HUES6 (cell line): Measurements from ENCODE around the gene PHF20.
A peak's percentile ranks its signal among the peaks of the same experiment; 100 is the strongest.
"Not testable (repeated sequence)": the region's sequence is repeated elsewhere in the genome, so short reads cannot be mapped to it uniquely, and the experiment has no call there.

Experiments
- H3K27ac ChIP-seq: 2 replicates; pipeline ENCODE4 v1.7.0; 2013; ENCODE audit warnings: low read depth, mild to moderate bottlenecking, low read length, inconsistent platforms
- H3K27me3 ChIP-seq: 2 replicates; pipeline ENCODE4 v1.6.1; 2013; ENCODE audit warnings: low read length; ENCODE audit not compliant: control insufficient read depth, insufficient read depth
- H3K36me3 ChIP-seq: 2 replicates; pipeline ENCODE4 v1.6.1; 2013; ENCODE audit warnings: low read length; ENCODE audit not compliant: control insufficient read depth, insufficient read depth
- H3K4me1 ChIP-seq: 2 replicates; pipeline ENCODE4 v1.6.1; 2013; ENCODE audit warnings: low read length; ENCODE audit not compliant: control insufficient read depth, insufficient read depth
- H3K4me3 ChIP-seq: 2 replicates; pipeline ENCODE4 v1.5.1; 2013; ENCODE audit warnings: low read depth, low read length
- H3K9ac ChIP-seq: one replicate; pipeline ENCODE4 v1.6.1; 2013; ENCODE audit warnings: mild to moderate bottlenecking, low read length
- H3K9me3 ChIP-seq: 2 replicates; pipeline ENCODE4 v1.6.1; 2013; ENCODE audit warnings: low read depth, low read length; ENCODE audit not compliant: control insufficient read depth, insufficient read depth

PHF20 gene

GRCh38 chr20:35954907-35955251 lies 183.1 kb downstream of the PHF20 start:
- H3K9ac ChIP-seq = peak overlapping the region; percentile 99
- H3K27me3 ChIP-seq = no peaks in the 10 kb centered on the region
- peak overlapping the region; percentile 93 for H3K4me3 ChIP-seq
- H3K4me1 ChIP-seq = peaks cover 9% of the 10 kb centered on the region
- H3K27ac ChIP-seq = 0 out of 2 replicates have a peak overlapping the region, but pooled peaks have one; percentile 19
- H3K36me3 ChIP-seq = no peaks in the 10 kb centered on the region
- no peaks in the 10 kb centered on the region for H3K9me3 ChIP-seq

GRCh38 chr20:35956616-35957015 lies 184.8 kb downstream of the PHF20 start:
- H3K4me1 ChIP-seq = peaks cover 9% of the 10 kb centered on the region
- H3K4me3 ChIP-seq = no peak overlapping the region
- H3K9me3 ChIP-seq = no peaks in the 10 kb centered on the region
- H3K27ac ChIP-seq = no peak overlapping the region
- H3K9ac ChIP-seq = no peak overlapping the region
- no peaks in the 10 kb centered on the region for H3K27me3 ChIP-seq
- no peaks in the 10 kb centered on the region for H3K36me3 ChIP-seq

GRCh38 chr20:35959291-35959690 lies 187.5 kb downstream of the PHF20 start:
- not testable (repeated sequence) for H3K27me3 ChIP-seq, H3K36me3 ChIP-seq, H3K4me3 ChIP-seq, H3K9ac ChIP-seq, H3K4me1 ChIP-seq, H3K27ac ChIP-seq, H3K9me3 ChIP-seq

- Histone ChIP-seq H3K4me3 (no peak overlapping the region), H3K4me1 (no peaks in the 10 kb centered on the region), H3K9me3 (no peaks in the 10 kb centered on the region), H3K27ac (no peak overlapping the region), H3K9ac (no peak overlapping the region), H3K36me3 (no peaks in the 10 kb centered on the region), H3K27me3 (no peaks in the 10 kb centered on the region)
These were observed 192.1 kb downstream of the PHF20 start for GRCh38 chr20:35963878-35964277.

- H3K4me3 ChIP-seq = no peak within 1 kb of the TSS
- H3K36me3 ChIP-seq = no peaks in the 10 kb centered on the region
- H3K27me3 ChIP-seq = no peaks in the 10 kb centered on the region
- H3K27ac ChIP-seq = no peak within 1 kb of the TSS
- H3K9ac ChIP-seq = no peak within 1 kb of the TSS
- H3K9me3 ChIP-seq = no peaks in the 10 kb centered on the region
- H3K4me1 ChIP-seq = no peaks in the 10 kb centered on the region
These were observed 196.3 kb downstream of the PHF20 start, which contains the start of gene CNBD2 for GRCh38 chr20:35967979-35968640. Gene CNBD2 (plus strand): TSS chr20:35968590. CDS start chr20:35968763, 173 bp downstream.

GRCh38 chr20:35968930-35969329 lies 197.1 kb downstream of the PHF20 start:
- Histone ChIP-seq H3K4me3 (no peak overlapping the region), H3K9ac (no peak overlapping the region), H3K9me3 (no peaks in the 10 kb centered on the region), H3K27me3 (no peaks in the 10 kb centered on the region), H3K4me1 (no peaks in the 10 kb centered on the region), H3K27ac (no peak overlapping the region), H3K36me3 (no peaks in the 10 kb centered on the region)

GRCh38 chr20:35971981-35972380 lies 200.2 kb downstream of the PHF20 start:
- Histone ChIP-seq H3K9ac (no peak overlapping the region), H3K27me3 (no peaks in the 10 kb centered on the region), H3K4me1 (no peaks in the 10 kb centered on the region), H3K27ac (no peak overlapping the region), H3K4me3 (no peak overlapping the region), H3K9me3 (no peaks in the 10 kb centered on the region), H3K36me3 (no peaks in the 10 kb centered on the region)

GRCh38 chr20:35972462-35972861 lies 200.6 kb downstream of the PHF20 start:
- H3K9ac ChIP-seq = no peak overlapping the region

GRCh38 chr20:35974256-35974655 lies 202.4 kb downstream of the PHF20 start:
- Histone ChIP-seq H3K9me3 (no peaks in the 10 kb centered on the region), H3K4me1 (no peaks in the 10 kb centered on the region), H3K27ac (no peak overlapping the region), H3K36me3 (no peaks in the 10 kb centered on the region), H3K9ac (no peak overlapping the region), H3K27me3 (no peaks in the 10 kb centered on the region), H3K4me3 (no peak overlapping the region)

More at GRCh38 chr20:35972462-35972861, 200.6 kb downstream of the PHF20 start:
- Histone ChIP-seq H3K27me3 (no peaks in the 10 kb centered on the region), H3K36me3 (no peaks in the 10 kb centered on the region), H3K4me3 (no peak overlapping the region), H3K27ac (no peak overlapping the region), H3K4me1 (no peaks in the 10 kb centered on the region), H3K9me3 (no peaks in the 10 kb centered on the region)

GRCh38 chr20:35975576-35976373 lies 204.0 kb downstream of the PHF20 start:
- H3K36me3 ChIP-seq = no peaks in the 10 kb centered on the region

GRCh38 chr20:35978041-35978513 lies 206.3 kb downstream of the PHF20 start:
- no peak overlapping the region for H3K27ac ChIP-seq
- H3K9ac ChIP-seq = no peak overlapping the region
- H3K9me3 ChIP-seq = no peaks in the 10 kb centered on the region
- H3K4me3 ChIP-seq = no peak overlapping the region
- H3K36me3 ChIP-seq = no peaks in the 10 kb centered on the region
- H3K27me3 ChIP-seq = no peaks in the 10 kb centered on the region
- no peaks in the 10 kb centered on the region for H3K4me1 ChIP-seq

More at GRCh38 chr20:35975576-35976373, 204.0 kb downstream of the PHF20 start:
- no peaks in the 10 kb centered on the region for H3K9me3 ChIP-seq
- no peak overlapping the region for H3K4me3 ChIP-seq
- no peak overlapping the region for H3K9ac ChIP-seq
- no peak overlapping the region for H3K27ac ChIP-seq
- H3K4me1 ChIP-seq = no peaks in the 10 kb centered on the region
- no peaks in the 10 kb centered on the region for H3K27me3 ChIP-seq
